Measurements from ENCODE around the gene YES1. TPM values are rescaled to one million over a fixed set of nuclear protein-coding genes. Genes with fewer than 3 reads are reported as not detected.

YES1 gene
- total RNA-seq, 1 experiment from 2014 or later, result 84.5 TPM

GRCh38 chr18:801137-801536 lies 10.9 kb downstream of the YES1 start:
- POLR2A ChIA-PET, result no interaction called here
- no peak overlapping the region for H2AFZ ChIP-seq (ENCODE audit: low read depth, low read length, poor library complexity, severe bottlenecking)
- H3K27me3 ChIP-seq (ENCODE audit: insufficient read depth, low read length), result no peaks in the 10 kb centered on the region
- no peak overlapping the region for H3K27ac ChIP-seq (ENCODE audit: low read depth, low read length)
- H3K9ac ChIP-seq (ENCODE audit: low read length), result no peak overlapping the region
- H3K36me3 ChIP-seq (ENCODE audit: control insufficient read depth in 1 of 2, insufficient read depth in 2 of 2, low read length in 2 of 2), result no peaks in the 10 kb centered on the region
- no peak for DNase-seq (ENCODE audit: low read depth, low spot score)
- no peaks in the 10 kb centered on the region; the same call in 1 of the 2 replicates for H4K20me1 ChIP-seq (ENCODE audit: insufficient read depth)
- intact Hi-C loops (cut with micrococcal nuclease), result no loop called here
- no peak overlapping the region for H3K4me3 ChIP-seq (replicated peaks in 1 of 2; ENCODE audit: low read depth in 1 of 2, low read length in 2 of 2)
- no peak overlapping the region for H3K4me2 ChIP-seq (ENCODE audit: low read length)
- TF ChIP-seq RAD21 (IDR thresholded peaks at IDR 0.05; ENCODE audit: low read depth), result no peak
- no peak for TF ChIP-seq REST (IDR thresholded peaks at IDR 0.05; ENCODE audit: low read depth)
- no peak for TF ChIP-seq ZBTB33 (IDR thresholded peaks at IDR 0.05; ENCODE audit: extremely low read depth, insufficient replicate concordance, low read length)
- no peak for TF ChIP-seq ELF1 (IDR thresholded peaks at IDR 0.05; ENCODE audit: borderline replicate concordance, low read depth)
- TF ChIP-seq POLR2AphosphoS5 (IDR thresholded peaks at IDR 0.05; ENCODE audit: low read depth, low read length), result no peak
- TF ChIP-seq CTCF (IDR thresholded peaks at IDR 0.05 in 2 of 3, conservative IDR thresholded peaks at IDR 0.05 in 1 of 3; ENCODE audit: borderline replicate concordance in 1 of 3, insufficient read depth in 1 of 3, low read depth in 2 of 3, low read length in 2 of 3), result no peak
- TF ChIP-seq ZFX (IDR thresholded peaks at IDR 0.05), result no peak
- no peak for TF ChIP-seq EGR1 (IDR thresholded peaks at IDR 0.05; ENCODE audit: low read depth)
- TF ChIP-seq YY1 (IDR thresholded peaks at IDR 0.05; ENCODE audit: extremely low read depth, insufficient replicate concordance, low read depth, low read length), result no peak
- TF ChIP-seq ZNF274 (IDR thresholded peaks at IDR 0.05; ENCODE audit: low read depth, low read length), result no peak
- TF ChIP-seq JUND (IDR thresholded peaks at IDR 0.05), result no peak
- TF ChIP-seq FOSL1 (IDR thresholded peaks at IDR 0.05; ENCODE audit: low read depth), result no peak
- TF ChIP-seq POLR2A (IDR thresholded peaks at IDR 0.05; ENCODE audit: borderline replicate concordance, extremely low read depth, insufficient read depth, insufficient read length), result no peak
- TF ChIP-seq SRF (IDR thresholded peaks at IDR 0.05; ENCODE audit: low read depth), result no peak
- no peak for TF ChIP-seq SP1 (IDR thresholded peaks at IDR 0.05; ENCODE audit: low read depth)
- ATAC-seq, result no peak
- H3K9me2 ChIP-seq (ENCODE audit: insufficient read depth), result no peaks in the 10 kb centered on the region
- H3K79me2 ChIP-seq (ENCODE audit: insufficient read depth, low read length), result peaks cover 93% of the 10 kb centered on the region
- CTCF ChIA-PET, result no interaction called here
- no peaks in the 10 kb centered on the region for H3K9me3 ChIP-seq (ENCODE audit: control insufficient read depth in 1 of 2, insufficient read depth in 1 of 2, low read depth in 1 of 2, low read length in 2 of 2)
- no TSS peak for BruUV-seq (replicated peaks)
- no peaks in the 10 kb centered on the region for H3K4me1 ChIP-seq (ENCODE audit: control insufficient read depth in 1 of 2, insufficient read depth in 2 of 2, low read length in 2 of 2)
- RAD21 ChIA-PET (ENCODE audit: low non-redundant PET in 1 of 2, low total read pairs in 2 of 2, uncharacterized antibody in 2 of 2, unreplicated experiment in 2 of 2), result no interaction called here
